Breast epithelium (tissue), 3 donors: Measurements from ENCODE around the gene MCOLN2.

Experiments used
- POLR2A ChIP-seq: fragments of 450-650 bp; IDR thresholded peaks from one replicate; pipeline ENCODE4 v1.6.1; 2016; ENCODE audit warnings: antibody characterized with exemption, mild to moderate bottlenecking, moderate library complexity
- POLR2AphosphoS5 ChIP-seq, 3 donors: sonication (generic); formaldehyde crosslinking; IDR thresholded peaks; one replicate each; pipeline ENCODE4 v1.6.1; 2017; ENCODE audit warnings: antibody characterized with exemption in 3 of 3
- TF ChIP-seq, protein P1 (sequence below), 3 donors: fragments of 450-650 bp; IDR thresholded peaks; one replicate each; pipeline ENCODE4 v1.5.1; 2016 to 2017; ENCODE audit warnings: antibody characterized with exemption in 3 of 3, mild to moderate bottlenecking in 3 of 3, moderate library complexity in 3 of 3

DNA sequence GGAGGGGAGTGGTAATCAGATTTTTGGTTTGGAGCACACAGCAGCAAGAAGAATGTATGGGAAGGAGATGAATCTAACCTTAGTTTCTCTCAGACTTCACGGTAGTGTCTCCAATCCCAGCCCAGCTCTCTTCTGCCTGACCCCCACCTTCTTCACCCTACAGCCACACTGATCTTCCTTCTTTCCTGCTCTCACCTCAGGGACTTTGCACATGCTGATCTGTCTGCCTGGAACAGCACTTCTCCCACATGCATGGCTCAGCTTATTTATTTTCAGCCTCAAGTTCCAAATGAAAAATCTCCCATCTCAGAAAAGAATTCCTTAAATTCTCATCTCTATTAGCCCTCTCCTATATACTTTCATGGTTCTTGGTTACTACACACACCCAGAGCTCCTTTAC, 55.1 kb downstream of the MCOLN2 start:
- TF ChIP-seq POLR2A: no peak
- TF ChIP-seq, protein P1, sequence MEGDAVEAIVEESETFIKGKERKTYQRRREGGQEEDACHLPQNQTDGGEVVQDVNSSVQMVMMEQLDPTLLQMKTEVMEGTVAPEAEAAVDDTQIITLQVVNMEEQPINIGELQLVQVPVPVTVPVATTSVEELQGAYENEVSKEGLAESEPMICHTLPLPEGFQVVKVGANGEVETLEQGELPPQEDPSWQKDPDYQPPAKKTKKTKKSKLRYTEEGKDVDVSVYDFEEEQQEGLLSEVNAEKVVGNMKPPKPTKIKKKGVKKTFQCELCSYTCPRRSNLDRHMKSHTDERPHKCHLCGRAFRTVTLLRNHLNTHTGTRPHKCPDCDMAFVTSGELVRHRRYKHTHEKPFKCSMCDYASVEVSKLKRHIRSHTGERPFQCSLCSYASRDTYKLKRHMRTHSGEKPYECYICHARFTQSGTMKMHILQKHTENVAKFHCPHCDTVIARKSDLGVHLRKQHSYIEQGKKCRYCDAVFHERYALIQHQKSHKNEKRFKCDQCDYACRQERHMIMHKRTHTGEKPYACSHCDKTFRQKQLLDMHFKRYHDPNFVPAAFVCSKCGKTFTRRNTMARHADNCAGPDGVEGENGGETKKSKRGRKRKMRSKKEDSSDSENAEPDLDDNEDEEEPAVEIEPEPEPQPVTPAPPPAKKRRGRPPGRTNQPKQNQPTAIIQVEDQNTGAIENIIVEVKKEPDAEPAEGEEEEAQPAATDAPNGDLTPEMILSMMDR (IDR thresholded peaks at IDR 0.05): no peak
- TF ChIP-seq POLR2AphosphoS5 (IDR thresholded peaks at IDR 0.05): no peak
